Astrocyte of the spinal cord (primary cell): ENCODE results near the gene GPR132.

Experiments used
- DNase-seq: peaks from one replicate; pipeline ENCODE4 v3.0.0; 2011; ENCODE audit warnings: low read depth, low spot score
- H3K4me3 ChIP-seq: 2 replicates; pipeline ENCODE4 v1.5.1; 2011; ENCODE audit warnings: low read depth, mild to moderate bottlenecking, low read length, moderate library complexity
- in situ Hi-C: cut with HindIII; loops from 2 replicates; pipeline ENCODE4 v1.10.0; 2017; ENCODE audit warnings: low sequenced_read_pairs
- TF ChIP-seq, protein P1 (sequence below): IDR thresholded peaks from 2 replicates; pipeline ENCODE4 v1.5.1; 2012; ENCODE audit warnings: low read depth, mild to moderate bottlenecking, low read length, inconsistent platforms

GPR132 gene

DNA sequence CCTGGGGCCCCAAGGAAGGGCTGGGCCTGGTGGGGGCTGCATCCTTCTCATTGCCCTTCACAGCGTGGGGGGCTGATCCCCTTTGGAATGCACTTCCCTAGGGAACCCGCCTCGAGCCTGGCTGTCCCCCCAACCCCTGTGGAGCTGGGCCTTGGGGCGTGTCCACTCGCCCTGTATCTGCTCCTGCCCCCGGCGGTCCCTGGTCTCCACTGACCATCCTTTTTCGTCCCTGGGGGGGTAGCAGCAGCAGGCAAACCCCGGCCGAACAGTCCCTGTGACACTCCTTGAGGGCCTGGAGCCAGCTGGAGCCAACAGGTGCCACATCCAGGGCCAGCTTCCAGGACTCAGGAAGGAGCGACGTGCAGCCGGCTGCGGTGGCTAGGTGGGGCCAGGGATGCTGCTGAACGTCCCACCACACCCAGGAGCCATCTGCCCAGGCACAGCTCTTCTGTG, 9.4 kb upstream of the GPR132 start:
- in situ Hi-C loops: no loop called here
- TF ChIP-seq, protein P1, sequence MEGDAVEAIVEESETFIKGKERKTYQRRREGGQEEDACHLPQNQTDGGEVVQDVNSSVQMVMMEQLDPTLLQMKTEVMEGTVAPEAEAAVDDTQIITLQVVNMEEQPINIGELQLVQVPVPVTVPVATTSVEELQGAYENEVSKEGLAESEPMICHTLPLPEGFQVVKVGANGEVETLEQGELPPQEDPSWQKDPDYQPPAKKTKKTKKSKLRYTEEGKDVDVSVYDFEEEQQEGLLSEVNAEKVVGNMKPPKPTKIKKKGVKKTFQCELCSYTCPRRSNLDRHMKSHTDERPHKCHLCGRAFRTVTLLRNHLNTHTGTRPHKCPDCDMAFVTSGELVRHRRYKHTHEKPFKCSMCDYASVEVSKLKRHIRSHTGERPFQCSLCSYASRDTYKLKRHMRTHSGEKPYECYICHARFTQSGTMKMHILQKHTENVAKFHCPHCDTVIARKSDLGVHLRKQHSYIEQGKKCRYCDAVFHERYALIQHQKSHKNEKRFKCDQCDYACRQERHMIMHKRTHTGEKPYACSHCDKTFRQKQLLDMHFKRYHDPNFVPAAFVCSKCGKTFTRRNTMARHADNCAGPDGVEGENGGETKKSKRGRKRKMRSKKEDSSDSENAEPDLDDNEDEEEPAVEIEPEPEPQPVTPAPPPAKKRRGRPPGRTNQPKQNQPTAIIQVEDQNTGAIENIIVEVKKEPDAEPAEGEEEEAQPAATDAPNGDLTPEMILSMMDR: no peak
- DNase-seq: no peak
- H3K4me3 ChIP-seq: no peak overlapping the region

DNA sequence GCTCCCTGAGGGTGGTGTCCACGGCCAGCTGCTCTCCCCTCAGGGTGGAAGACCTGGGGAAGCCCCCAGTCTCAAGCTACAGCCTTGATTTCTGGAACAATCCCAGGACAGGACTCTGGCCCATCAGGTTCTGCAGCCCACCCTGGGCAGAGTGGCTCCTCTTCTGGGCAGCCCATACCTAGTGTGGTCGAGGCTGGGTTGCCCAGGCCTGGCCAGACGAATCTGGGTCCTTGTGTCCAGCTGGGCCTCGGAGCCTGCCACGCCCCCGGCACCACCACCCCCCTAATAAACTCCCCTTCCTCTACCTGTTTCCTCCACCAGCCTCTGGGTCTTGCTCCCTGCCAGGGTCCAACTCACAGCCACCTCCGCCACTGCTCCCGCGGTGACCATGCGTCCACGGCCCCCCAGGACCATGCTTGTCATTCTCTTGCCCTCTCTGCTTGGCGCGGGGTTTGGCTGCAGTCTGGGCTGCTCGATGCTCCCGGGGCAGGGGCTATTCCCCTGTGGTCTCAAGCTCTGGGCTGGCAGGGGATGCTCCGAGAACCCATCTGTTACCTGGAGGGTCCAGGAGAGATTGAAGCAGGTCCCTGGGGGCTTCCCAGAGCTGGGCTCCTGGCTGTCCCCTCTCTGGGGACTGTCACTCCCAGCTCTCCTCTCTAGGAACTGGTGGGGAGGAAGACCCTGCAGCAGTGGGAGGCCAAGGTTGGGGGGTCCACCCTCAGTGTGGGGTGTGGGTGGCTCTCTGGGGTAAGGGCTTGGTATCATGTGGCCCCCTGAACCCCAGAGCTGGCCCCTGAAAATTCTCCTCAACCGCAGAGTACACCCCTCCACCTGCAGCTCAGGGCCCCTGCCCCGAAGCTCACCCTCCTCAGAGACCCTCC, 8.7 kb upstream of the GPR132 start:
- TF ChIP-seq, protein P1: no peak
- DNase-seq: no peak
- in situ Hi-C loops: no loop called here
- H3K4me3 ChIP-seq: no peak overlapping the region

DNA sequence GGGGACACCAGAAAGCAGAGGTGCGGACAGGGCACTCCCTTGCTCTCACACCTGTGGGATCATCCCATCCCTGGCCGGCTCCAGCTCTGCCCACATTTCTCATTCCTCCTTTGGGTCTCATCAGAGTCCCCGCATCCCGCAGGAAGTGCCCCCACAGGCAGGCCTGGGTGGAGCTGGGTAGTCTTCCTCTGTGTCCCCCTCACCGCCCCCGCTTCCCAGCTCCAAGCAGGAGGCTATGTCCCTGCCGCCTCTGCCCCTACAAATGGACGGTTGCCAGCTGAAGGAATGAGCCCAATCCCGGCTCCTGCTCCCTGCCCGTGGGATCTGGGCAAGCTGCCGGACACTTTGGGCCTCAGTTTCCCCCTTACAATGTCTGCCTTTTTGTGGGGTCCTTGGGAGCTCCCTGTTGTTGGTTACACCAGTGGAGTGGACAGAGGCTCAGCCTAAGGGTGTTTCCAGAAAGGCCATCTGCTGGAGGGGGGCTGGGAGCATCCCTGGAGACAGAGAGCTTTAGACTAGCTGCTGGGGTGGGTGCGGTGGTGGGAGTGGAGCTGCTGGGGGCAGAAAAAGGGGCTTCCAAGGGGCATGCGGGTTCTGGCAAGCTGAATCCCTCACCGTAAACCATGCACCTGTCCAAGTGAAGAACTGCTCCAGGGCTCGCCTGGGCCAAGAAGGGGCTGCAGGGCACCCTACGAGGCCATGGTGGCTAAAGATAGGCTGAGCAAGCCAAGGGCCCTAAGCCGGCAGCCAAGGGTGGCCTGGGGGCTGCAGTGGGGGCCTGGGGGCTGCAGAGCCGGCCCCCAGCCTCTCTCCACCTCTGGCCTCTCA, 7.9 kb upstream of the GPR132 start:
- no peak for DNase-seq
- no peak overlapping the region for H3K4me3 ChIP-seq
- in situ Hi-C loops: no loop called here
- TF ChIP-seq, protein P1: no peak

DNA sequence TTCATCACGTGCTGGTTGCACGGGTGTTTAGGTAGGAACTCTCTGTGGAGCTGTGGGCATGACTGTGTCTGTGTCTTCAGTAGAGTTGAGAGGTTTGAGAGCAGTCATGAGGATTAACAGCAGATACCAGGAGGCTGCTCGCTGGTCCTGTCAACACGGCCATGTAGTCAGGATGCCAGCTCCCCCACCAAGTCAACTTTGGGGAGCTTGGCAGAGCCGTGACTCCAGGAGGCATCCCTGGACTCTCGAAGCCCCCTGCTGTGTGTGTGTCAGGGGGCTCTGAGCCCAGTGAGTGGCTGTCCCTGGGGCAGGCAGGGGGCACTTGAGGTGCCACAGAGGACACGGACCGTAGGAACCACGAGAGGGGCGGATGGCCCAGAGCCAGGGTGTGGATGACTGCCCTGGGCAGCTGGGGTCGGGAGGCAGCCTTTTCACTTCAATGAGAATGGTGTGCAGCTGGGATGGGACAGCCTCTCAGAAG, 7.2 kb upstream of the GPR132 start:
- TF ChIP-seq, protein P1: no peak
- H3K4me3 ChIP-seq: no peak overlapping the region
- no peak for DNase-seq
- in situ Hi-C loops: no loop called here

DNA sequence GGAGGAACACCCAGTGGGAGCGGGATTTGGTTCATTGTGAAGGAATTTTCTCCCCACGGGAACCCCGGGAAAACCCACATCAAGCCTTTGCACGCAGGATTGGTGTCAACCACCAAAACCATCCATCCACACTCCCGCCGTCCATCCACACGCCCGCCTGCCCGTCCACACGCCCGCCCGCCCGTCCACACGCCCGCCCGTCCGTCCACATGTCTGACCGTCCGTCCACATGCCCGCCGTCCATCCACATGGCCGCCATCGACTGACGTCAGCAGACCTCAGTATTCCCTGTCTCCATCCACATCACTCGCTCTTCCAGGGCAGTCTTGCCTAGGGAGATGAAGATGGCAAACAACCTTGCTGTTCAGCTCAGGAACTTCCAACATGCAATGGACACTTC, 6.7 kb upstream of the GPR132 start:
- no peak for DNase-seq
- in situ Hi-C loops: no loop called here
- TF ChIP-seq, protein P1: no peak
- no peak overlapping the region for H3K4me3 ChIP-seq

DNA sequence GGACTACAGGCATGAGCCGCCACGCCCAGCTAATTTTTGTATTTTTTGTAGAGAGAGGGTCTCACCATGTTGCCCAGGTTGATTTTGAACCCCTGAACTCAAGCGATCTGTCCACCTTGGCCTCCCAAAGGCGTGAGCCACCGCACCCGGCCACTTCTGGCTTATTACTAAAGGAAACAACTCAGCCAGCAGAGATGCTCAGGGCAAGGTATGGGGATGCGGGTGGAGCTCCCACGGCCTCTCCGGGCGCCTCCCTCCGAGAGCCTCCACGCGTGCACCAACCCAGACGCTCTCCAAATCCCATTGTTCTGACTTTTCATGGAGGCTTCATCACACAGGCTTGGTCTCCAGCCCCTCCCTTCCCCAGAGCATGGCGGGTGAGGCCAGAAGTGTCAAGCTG, 6.1 kb upstream of the GPR132 start:
- DNase-seq: no peak
- in situ Hi-C loops: no loop called here
- TF ChIP-seq, protein P1: no peak
- H3K4me3 ChIP-seq: no peak overlapping the region
